ENCODE results near the gene ALDH3B2.

Gene ALDH3B2

GRCh38 chr11:67652965-67653845 lies 21.2 kb downstream of the ALDH3B2 start:
- Histone ChIP-seq H3K4me3 (ENCODE audit: insufficient read depth, low read length, poor library complexity, severe bottlenecking) (no peak overlapping the region), H3K27ac (ENCODE audit: low read depth, low read length) (no peak overlapping the region; the same call in 1 of the 2 replicates), H3K79me2 (ENCODE audit: insufficient read depth, low read length) (no peaks in the 10 kb centered on the region), H3K4me2 (ENCODE audit: low read depth, low read length, poor library complexity, severe bottlenecking) (no peak overlapping the region), H3K9ac (ENCODE audit: low read length) (no peak overlapping the region), H3K36me3 (ENCODE audit: low read length) (peaks cover 9% of the 10 kb centered on the region; the same call in 1 of the 2 replicates), H2AFZ (ENCODE audit: low read depth, low read length, severe bottlenecking) (no peak overlapping the region), H3K9me2 (replicated peaks; ENCODE audit: insufficient read depth, low read length) (no peaks in the 10 kb centered on the region), H3K9me3 (ENCODE audit: insufficient read depth, low read length) (peaks cover 29% of the 10 kb centered on the region), H4K20me1 (ENCODE audit: low read depth, low read length) (no peaks in the 10 kb centered on the region), H3F3A (ENCODE audit: insufficient read depth) (peaks cover 49% of the 10 kb centered on the region), H3K27me3 (ENCODE audit: low read length) (no peaks in the 10 kb centered on the region)
- TF ChIP-seq CTCF (IDR thresholded peaks at IDR 0.05; ENCODE audit: insufficient read depth, low read length, poor library complexity, severe bottlenecking): no peak

GRCh38 chr11:67651976-67652781 lies 22.2 kb downstream of the ALDH3B2 start:
- H3K4me3 ChIP-seq (ENCODE audit: insufficient read depth, low read length, poor library complexity, severe bottlenecking): no peak overlapping the region
- H3K27ac ChIP-seq (ENCODE audit: low read depth, low read length): peak overlapping the region; percentile 97
- peaks cover 22% of the 10 kb centered on the region for H3K9me3 ChIP-seq (ENCODE audit: insufficient read depth, low read length)
- no peaks in the 10 kb centered on the region for H3K9me2 ChIP-seq (replicated peaks; ENCODE audit: insufficient read depth, low read length)
- no peaks in the 10 kb centered on the region for H4K20me1 ChIP-seq (ENCODE audit: low read depth, low read length)
- peaks cover 49% of the 10 kb centered on the region for H3F3A ChIP-seq (ENCODE audit: insufficient read depth)
- H3K27me3 ChIP-seq (ENCODE audit: low read length): no peaks in the 10 kb centered on the region
- no peak overlapping the region for H3K4me2 ChIP-seq (ENCODE audit: low read depth, low read length, poor library complexity, severe bottlenecking)
- TF ChIP-seq EZH2phosphoT487 (conservative IDR thresholded peaks at IDR 0.05; ENCODE audit: low read length): no peak
- TF ChIP-seq CTCF (IDR thresholded peaks at IDR 0.05; ENCODE audit: insufficient read depth, low read length, poor library complexity, severe bottlenecking): no peak
- H3K36me3 ChIP-seq (ENCODE audit: low read length): peaks cover 2% of the 10 kb centered on the region; the same call in 1 of the 2 replicates
- H3K9ac ChIP-seq (ENCODE audit: low read length): no peak overlapping the region
- H3K79me2 ChIP-seq (ENCODE audit: insufficient read depth, low read length): no peaks in the 10 kb centered on the region
- no peak overlapping the region for H2AFZ ChIP-seq (ENCODE audit: low read depth, low read length, severe bottlenecking)

GRCh38 chr11:67649634-67650510 lies 24.6 kb downstream of the ALDH3B2 start:
- Histone ChIP-seq H3K27ac (ENCODE audit: low read depth, low read length) (peak overlapping the region; percentile 97), H3K79me2 (ENCODE audit: insufficient read depth, low read length) (no peaks in the 10 kb centered on the region), H3K9me3 (ENCODE audit: insufficient read depth, low read length) (peaks cover 6% of the 10 kb centered on the region; the same call in 1 of the 2 replicates), H3K36me3 (ENCODE audit: low read length) (no peaks in the 10 kb centered on the region), H3K9ac (ENCODE audit: low read length) (peak overlapping the region; percentile 40), H4K20me1 (ENCODE audit: low read depth, low read length) (no peaks in the 10 kb centered on the region), H3K9me2 (replicated peaks; ENCODE audit: insufficient read depth, low read length) (no peaks in the 10 kb centered on the region), H2AFZ (ENCODE audit: low read depth, low read length, severe bottlenecking) (no peak overlapping the region), H3K4me2 (ENCODE audit: low read depth, low read length, poor library complexity, severe bottlenecking) (peak overlapping the region; percentile 61), H3F3A (ENCODE audit: insufficient read depth) (peaks cover 60% of the 10 kb centered on the region), H3K27me3 (ENCODE audit: low read length) (no peaks in the 10 kb centered on the region), H3K4me3 (ENCODE audit: insufficient read depth, low read length, poor library complexity, severe bottlenecking) (peak overlapping the region; percentile 24)
- TF ChIP-seq EZH2phosphoT487 (conservative IDR thresholded peaks at IDR 0.05; ENCODE audit: low read length): no peak
- no peak for TF ChIP-seq CTCF (IDR thresholded peaks at IDR 0.05; ENCODE audit: insufficient read depth, low read length, poor library complexity, severe bottlenecking)
